Fibroblast of lung (primary cell): Measurements from ENCODE around the gene ABCG5. TPM values are rescaled to one million over a fixed set of nuclear protein-coding genes. Genes with fewer than 3 reads are reported as not detected.
A peak's percentile ranks its signal among the peaks of the same experiment; 100 is the strongest.

Experiments used
- DNase-seq, 2 donors: peaks; one replicate each; pipeline versions ENCODE4 v3.0.0 to v3.0.0-alpha.2; 2010; ENCODE audit warnings: low read depth in 2 of 2
- H2AFZ ChIP-seq: 2 replicates; pipeline ENCODE4 v1.5.1; 2012; ENCODE audit warnings: low read length, control low read depth, inconsistent platforms
- H3K27ac ChIP-seq: 2 replicates; pipeline ENCODE4 v1.5.1; 2011; ENCODE audit warnings: low read length, control low read depth; ENCODE audit not compliant: insufficient read depth
- H3K27me3 ChIP-seq: 2 replicates; pipeline ENCODE4 v1.5.1; 2011; ENCODE audit warnings: mild to moderate bottlenecking, low read length; ENCODE audit not compliant: control insufficient read depth, insufficient read depth
- H3K36me3 ChIP-seq: 2 replicates; pipeline ENCODE4 v1.5.1; 2011; ENCODE audit warnings: low read length; ENCODE audit not compliant: control insufficient read depth, insufficient read depth
- H3K4me1 ChIP-seq: 2 replicates; pipeline ENCODE4 v1.5.1; 2011; ENCODE audit warnings: low read length; ENCODE audit not compliant: control insufficient read depth, insufficient read depth; ENCODE audit errors: extremely low read depth
- H3K4me2 ChIP-seq: 2 replicates; pipeline ENCODE4 v1.5.1; 2011; ENCODE audit warnings: low read length, control low read depth; ENCODE audit not compliant: insufficient read depth; ENCODE audit errors: extremely low read depth
- H3K4me3 ChIP-seq, 4 experiments: fragments of 200-600 bp in 1 of 4; sonication (generic) in 1 of 4; replicated peaks in 1 of 4; 2 replicates each; pipeline ENCODE4 v1.5.1; 2011 to 2016; ENCODE audit warnings: low read length in 4 of 4, low read depth in 3 of 4, mild to moderate bottlenecking in 3 of 4, control low read depth in 2 of 4, inconsistent platforms in 1 of 4, mixed read lengths in 1 of 4; ENCODE audit not compliant: insufficient read depth in 1 of 4; ENCODE audit errors: control extremely low read depth in 1 of 4
- H3K79me2 ChIP-seq: 2 replicates; pipeline ENCODE4 v1.5.1; 2012; ENCODE audit warnings: mild to moderate bottlenecking, low read length, inconsistent platforms; ENCODE audit not compliant: control insufficient read depth, insufficient read depth
- H3K9ac ChIP-seq: 2 replicates; pipeline ENCODE4 v1.5.1; 2011; ENCODE audit warnings: mild to moderate bottlenecking, low read length, control low read depth; ENCODE audit not compliant: insufficient read depth
- H3K9me3 ChIP-seq: 2 replicates; pipeline ENCODE4 v1.5.1; 2012; ENCODE audit warnings: low read depth, low read length; ENCODE audit not compliant: control insufficient read depth, insufficient read depth
- H4K20me1 ChIP-seq: 2 replicates; pipeline ENCODE4 v1.5.1; 2011; ENCODE audit warnings: low read length; ENCODE audit not compliant: control insufficient read depth, insufficient read depth; ENCODE audit errors: extremely low read depth
- CTCF ChIP-seq, 2 donors: IDR thresholded peaks in 1 of 2; conservative IDR thresholded peaks in 1 of 2; 1 replicate in 1 of 2; 2 replicates in 1 of 2; pipeline ENCODE4 v1.5.1; 2011 to 2012; ENCODE audit warnings: low read length in 2 of 2, control low read depth in 1 of 2, inconsistent platforms in 1 of 2, low read depth in 1 of 2, mild to moderate bottlenecking in 1 of 2
- EZH2 ChIP-seq: IDR thresholded peaks from 2 replicates; pipeline ENCODE4 v1.5.1; 2012; ENCODE audit warnings: low read length, control low read depth, mild to moderate bottlenecking; ENCODE audit errors: missing control alignments
- polyA plus RNA-seq, 2 donors: library from polyadenylated mRNA; depleted of rRNA in 1 of 2; stranded (reverse) in 1 of 2; unstranded in 1 of 2; fragments of >200 nt; gene quantifications; 2 replicates each; pipeline ENCODE4 v1.2.1, GENCODE V29; 2011 to 2012; ENCODE audit warnings: missing spikeins in 1 of 2
- total RNA-seq: library from RNA; depleted of rRNA; stranded (reverse); fragments of >200 nt; gene quantifications from 2 replicates; pipeline ENCODE4 v1.2.1, GENCODE V29; 2014

Gene ABCG5
- total and polyA plus RNA-seq, 2 donors (not counting 1 experiment from before 2014, with no cell fraction given) = not detected

- no peaks in the 10 kb centered on the region for H3K36me3 ChIP-seq
- H3K27ac ChIP-seq = no peak overlapping the region
- H3K4me2 ChIP-seq = no peak overlapping the region
- H3K79me2 ChIP-seq = no peaks in the 10 kb centered on the region
- no peaks in the 10 kb centered on the region for H4K20me1 ChIP-seq
- peaks cover 4% of the 10 kb centered on the region for H3K27me3 ChIP-seq
- H2AFZ ChIP-seq = no peak overlapping the region
- H3K4me3 ChIP-seq = no peak overlapping the region
- no peak overlapping the region for H3K9ac ChIP-seq
- H3K9me3 ChIP-seq = no peaks in the 10 kb centered on the region
- no peak for DNase-seq
- H3K4me1 ChIP-seq = no peaks in the 10 kb centered on the region
- TF ChIP-seq CTCF (conservative IDR thresholded peaks at IDR 0.05 in 1 of 2, IDR thresholded peaks at IDR 0.05 in 1 of 2; ENCODE audit: low read depth in 1 of 2, low read length in 2 of 2) = no peak
- TF ChIP-seq EZH2 = no peak
These were observed 1.6 kb downstream of the ABCG5 start for GRCh38 chr2:43837033-43837432.

GRCh38 chr2:43832457-43832856 lies 6.2 kb downstream of the ABCG5 start:
- Histone ChIP-seq H3K9ac (no peak overlapping the region), H3K4me3 (no peak overlapping the region), H3K27ac (no peak overlapping the region), H2AFZ (no peak overlapping the region), H3K4me2 (no peak overlapping the region), H3K79me2 (no peaks in the 10 kb centered on the region), H3K36me3 (no peaks in the 10 kb centered on the region), H3K4me1 (no peaks in the 10 kb centered on the region), H4K20me1 (no peaks in the 10 kb centered on the region), H3K27me3 (peaks cover 13% of the 10 kb centered on the region), H3K9me3 (no peaks in the 10 kb centered on the region)
- DNase-seq = peak; percentile 18 to 45
- TF ChIP-seq EZH2 = no peak
- TF ChIP-seq CTCF (conservative IDR thresholded peaks at IDR 0.05 in 1 of 2, IDR thresholded peaks at IDR 0.05 in 1 of 2; ENCODE audit: low read depth in 1 of 2, low read length in 2 of 2) = no peak

GRCh38 chr2:43831543-43832294 lies 6.9 kb downstream of the ABCG5 start:
- H3K4me2 ChIP-seq = no peak overlapping the region
- no peak for TF ChIP-seq EZH2
- H3K27me3 ChIP-seq = peaks cover 13% of the 10 kb centered on the region
- no peaks in the 10 kb centered on the region for H3K36me3 ChIP-seq
- peak in 1 of 2 donors; percentile 4 for DNase-seq
- no peak overlapping the region for H3K27ac ChIP-seq
- H3K4me3 ChIP-seq = peak overlapping the region in 1 of 4 experiments; percentile 30
- H2AFZ ChIP-seq = no peak overlapping the region
- H3K9me3 ChIP-seq = no peaks in the 10 kb centered on the region
- no peaks in the 10 kb centered on the region for H4K20me1 ChIP-seq
- H3K79me2 ChIP-seq = no peaks in the 10 kb centered on the region
- H3K9ac ChIP-seq = no peak overlapping the region
- H3K4me1 ChIP-seq = no peaks in the 10 kb centered on the region
